Transverse colon (tissue), 4 donors: Measurements from ENCODE around the gene OR6C76. TPM values are rescaled to one million over a fixed set of nuclear protein-coding genes. Genes with fewer than 3 reads are reported as not detected.
"Not testable (repeated sequence)": the region's sequence is repeated elsewhere in the genome, so short reads cannot be mapped to it uniquely, and the experiment has no call there.

Experiments used
- DNase-seq: peaks from one replicate; pipeline ENCODE4 v3.0.0-alpha.2; 2019
- H3K27ac ChIP-seq, 4 donors: fragments of 200-600 bp; sonication (generic); 2 replicates each; pipeline ENCODE4 v1.5.1; 2016 to 2018; ENCODE audit warnings: inconsistent platforms in 4 of 4
- H3K27me3 ChIP-seq: fragments of 200-600 bp; sonication (generic); 2 replicates; pipeline ENCODE4 v1.5.1; 2017; ENCODE audit warnings: inconsistent platforms
- H3K36me3 ChIP-seq, 4 donors: fragments of 200-600 bp; sonication (generic); 2 replicates each; pipeline ENCODE4 v1.5.1; 2017 to 2019; ENCODE audit warnings: inconsistent platforms in 4 of 4
- H3K4me1 ChIP-seq, 4 donors: fragments of 200-600 bp; sonication (generic); 2 replicates each; pipeline ENCODE4 v1.5.1; 2017 to 2020; ENCODE audit warnings: inconsistent platforms in 4 of 4
- H3K4me3 ChIP-seq, 4 donors: fragments of 200-600 bp; sonication (generic); 1 replicate in 1 of 4; 2 replicates in 3 of 4; pipeline versions ENCODE4 v1.5.1 to v1.6.1; 2017 to 2019; ENCODE audit warnings: inconsistent platforms in 4 of 4
- H3K9me3 ChIP-seq, 2 donors: fragments of 200-600 bp; sonication (generic); 2 replicates each; pipeline ENCODE4 v1.5.1; 2017 to 2019; ENCODE audit warnings: inconsistent platforms in 2 of 2
- CTCF ChIP-seq, 5 experiments: fragments of 200-600 bp in 3 of 5; fragments of 450-650 bp in 2 of 5; sonication (generic) in 3 of 5; IDR thresholded peaks; 1 replicate in 2 of 5; 2 replicates in 3 of 5; pipeline ENCODE4 v1.5.1; 2016 to 2017; ENCODE audit warnings: antibody characterized with exemption in 5 of 5, inconsistent platforms in 3 of 5, mild to moderate bottlenecking in 2 of 5, moderate library complexity in 1 of 5
- EP300 ChIP-seq: sonication (generic); formaldehyde crosslinking; IDR thresholded peaks from one replicate; pipeline ENCODE4 v1.6.1; 2017; ENCODE audit warnings: antibody characterized with exemption, low read depth
- POLR2A ChIP-seq: fragments of 450-650 bp; IDR thresholded peaks from one replicate; pipeline ENCODE4 v1.6.1; 2016; ENCODE audit warnings: antibody characterized with exemption, mild to moderate bottlenecking, moderate library complexity
- POLR2AphosphoS5 ChIP-seq, 3 donors: sonication (generic); formaldehyde crosslinking; IDR thresholded peaks; one replicate each; pipeline ENCODE4 v1.6.1; 2016; ENCODE audit warnings: antibody characterized with exemption in 3 of 3
- WGBS, 2 donors: methylation state at CpG; one replicate each; pipeline ENCODE4 v1.1.5; 2018; ENCODE audit warnings: low coverage in 1 of 2; 5-methylcytosine and 5-hydroxymethylcytosine counted together
- in situ Hi-C, 4 donors: fragments of 200-750 bp; cut with MboI; loops; one replicate each; pipeline versions ENCODE4 v1.15.0 to v1.15.1; 2017; ENCODE audit warnings: low sequenced_read_pairs in 3 of 4, low pct_ligation_motif_present in 1 of 4, low pct_unique_long_range_greater_than_20kb in 1 of 4
- intact Hi-C: fragments of 100-400 bp; cut with DNase I; formaldehyde crosslinking; loops from one replicate; pipeline ENCODE4 v1.15.1; 2023; ENCODE audit warnings: low total_unique reads
- total RNA-seq, 4 donors: library from RNA; depleted of rRNA; stranded (reverse); fragments of >200 nt; gene quantifications; one replicate each; pipeline ENCODE4 v1.1.0, GENCODE V29; 2016

The OR6C76 gene
- total RNA-seq, 4 donors from 2014 or later: not detected

- intact Hi-C loops (no loop called here), in situ Hi-C loops (no loop called here)
- Histone ChIP-seq H3K27me3 (peaks cover 4% of the 10 kb centered on the region), H3K9me3 (no peaks in the 10 kb centered on the region), H3K27ac (no peak within 1 kb of the TSS), H3K4me1 (no peaks in the 10 kb centered on the region), H3K36me3 (no peaks in the 10 kb centered on the region), H3K4me3 (no peak within 1 kb of the TSS)
- TF ChIP-seq EP300 (no peak), CTCF (IDR thresholded peaks at IDR 0.05) (no peak), POLR2AphosphoS5 (IDR thresholded peaks at IDR 0.05) (no peak), POLR2A (no peak)
- no peak for DNase-seq
- 93 to 100% methylated on average over 1 of the region's 1 CpG for WGBS, 2 donors
Measured at GRCh38 chr12:55400229-55400628, 25.8 kb upstream of the OR6C76 start, which contains the start of gene OR6C65. OR6C65 (plus strand) TSS chr12:55400529; CDS start chr12:55400529, 0 bp downstream.

GRCh38 chr12:55407866-55408265, 18.2 kb upstream of the OR6C76 start:
- H3K4me3 ChIP-seq: no peak overlapping the region
- TF ChIP-seq POLR2AphosphoS5 (IDR thresholded peaks at IDR 0.05): no peak
- TF ChIP-seq CTCF (IDR thresholded peaks at IDR 0.05): no peak
- no peak for TF ChIP-seq POLR2A
- no peak for TF ChIP-seq EP300
- WGBS, 2 donors: 67 to 72% methylated on average over 1 of the region's 1 CpG
- no peak for DNase-seq
- no peak overlapping the region for H3K27ac ChIP-seq
- no peaks in the 10 kb centered on the region for H3K4me1 ChIP-seq
- no peaks in the 10 kb centered on the region for H3K36me3 ChIP-seq
- in situ Hi-C loops: no loop called here
- intact Hi-C loops: no loop called here
- H3K27me3 ChIP-seq: no peaks in the 10 kb centered on the region
- no peaks in the 10 kb centered on the region for H3K9me3 ChIP-seq

- DNase-seq, H3K9me3 ChIP-seq, H3K27me3 ChIP-seq, intact Hi-C loops, H3K4me3 ChIP-seq, H3K27ac ChIP-seq, H3K36me3 ChIP-seq, in situ Hi-C loops, H3K4me1 ChIP-seq: not testable (repeated sequence)
- 78 to 94% methylated on average over 1 of the region's 1 CpG for WGBS, 2 donors
Measured at GRCh38 chr12:55409133-55409532, 16.9 kb upstream of the OR6C76 start.

DNA sequence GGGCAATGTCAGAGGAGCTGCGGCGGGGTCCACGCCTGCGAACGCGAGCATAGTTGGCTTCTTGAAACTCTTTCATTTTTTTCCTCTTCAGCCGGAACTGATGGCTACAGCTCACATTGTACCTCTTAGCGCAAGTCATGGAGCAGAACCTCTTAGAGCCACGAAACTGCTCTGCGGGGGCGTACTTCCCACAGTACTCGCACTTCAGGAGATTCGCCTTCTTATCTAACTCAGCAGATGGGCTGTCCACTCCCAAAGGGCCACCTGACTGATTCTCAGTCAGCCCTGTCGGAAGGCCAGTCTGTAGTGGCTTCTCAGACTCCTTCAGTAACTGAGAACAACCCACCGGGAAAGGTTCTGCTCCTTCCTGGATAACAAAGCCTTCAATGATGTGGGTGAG, 13.9 kb upstream of the OR6C76 start:
- H3K36me3 ChIP-seq, H3K4me3 ChIP-seq, H3K4me1 ChIP-seq, in situ Hi-C loops, DNase-seq, intact Hi-C loops, H3K27me3 ChIP-seq, H3K9me3 ChIP-seq, H3K27ac ChIP-seq: not testable (repeated sequence)
- 96 to 100% methylated on average over 7 to 15 of the region's 15 CpGs for WGBS, 2 donors

- H3K27ac ChIP-seq, in situ Hi-C loops, DNase-seq, H3K27me3 ChIP-seq, H3K9me3 ChIP-seq, intact Hi-C loops, H3K4me1 ChIP-seq, H3K4me3 ChIP-seq, H3K36me3 ChIP-seq: not testable (repeated sequence)
- 83% methylated on average over 5 of the region's 6 CpGs; no CpG with 5 or more reads in 1 of the 2 donors for WGBS, 2 donors
Measured at GRCh38 chr12:55413498-55414388, 12.3 kb upstream of the OR6C76 start.

DNA sequence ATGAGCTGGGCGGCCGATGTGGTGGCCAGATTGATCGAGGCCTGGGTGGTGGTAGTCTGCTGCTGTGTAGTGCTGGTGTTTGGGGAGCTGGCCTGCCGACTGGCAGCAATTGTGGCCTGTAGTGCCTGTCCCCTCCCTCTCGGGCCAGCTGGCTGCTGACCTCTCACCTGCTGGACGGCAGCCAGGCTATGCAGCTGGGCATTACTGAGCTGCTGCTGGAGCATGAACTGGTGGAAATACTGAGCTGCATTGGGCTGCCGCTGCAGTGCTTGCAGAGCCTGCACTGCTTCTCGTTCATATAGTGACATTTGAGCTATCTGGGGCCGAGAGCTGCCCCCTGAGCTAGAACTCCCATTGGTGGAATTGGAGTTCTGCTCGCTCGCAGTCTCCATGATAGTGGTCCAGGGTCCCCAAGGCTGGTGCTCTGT, 11.6 kb upstream of the OR6C76 start:
- DNase-seq, H3K27me3 ChIP-seq, H3K36me3 ChIP-seq, H3K4me1 ChIP-seq, intact Hi-C loops, H3K27ac ChIP-seq, H3K4me3 ChIP-seq, H3K9me3 ChIP-seq, in situ Hi-C loops: not testable (repeated sequence)
- 58% methylated on average over 11 of the region's 11 CpGs; no CpG with 5 or more reads in 1 of the 2 donors for WGBS, 2 donors

- H3K27ac ChIP-seq, H3K9me3 ChIP-seq, intact Hi-C loops, DNase-seq, H3K4me1 ChIP-seq, in situ Hi-C loops, H3K27me3 ChIP-seq, H3K4me3 ChIP-seq, H3K36me3 ChIP-seq: not testable (repeated sequence)
- WGBS, 2 donors: 8% methylated on average over 8 of the region's 34 CpGs; no CpG with 5 or more reads in 1 of the 2 donors
Measured at GRCh38 chr12:55414889-55415288, 11.2 kb upstream of the OR6C76 start.
